Measurements from ENCODE around the gene DSEL.

DNA sequence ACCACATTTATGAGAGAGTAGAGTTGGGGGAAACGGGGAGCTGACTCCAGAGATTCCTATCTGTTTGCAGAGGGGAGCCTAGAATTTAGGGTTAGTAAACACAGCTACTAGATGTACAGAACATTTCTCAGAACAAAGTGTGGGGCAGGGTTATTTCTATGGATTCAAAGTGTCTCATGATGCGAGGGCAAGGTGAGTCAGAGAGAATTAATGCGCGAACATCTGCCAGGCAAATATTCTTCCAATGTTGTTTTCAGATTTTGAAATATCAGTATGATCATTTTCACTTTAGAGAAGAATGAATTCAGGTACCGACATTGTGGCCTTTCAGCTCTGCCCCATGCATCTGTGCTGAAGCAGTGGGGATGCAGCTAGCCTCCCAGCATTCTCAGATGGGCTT is 2.0 kb upstream of the DSEL start:
- TF ChIP-seq, protein P1, sequence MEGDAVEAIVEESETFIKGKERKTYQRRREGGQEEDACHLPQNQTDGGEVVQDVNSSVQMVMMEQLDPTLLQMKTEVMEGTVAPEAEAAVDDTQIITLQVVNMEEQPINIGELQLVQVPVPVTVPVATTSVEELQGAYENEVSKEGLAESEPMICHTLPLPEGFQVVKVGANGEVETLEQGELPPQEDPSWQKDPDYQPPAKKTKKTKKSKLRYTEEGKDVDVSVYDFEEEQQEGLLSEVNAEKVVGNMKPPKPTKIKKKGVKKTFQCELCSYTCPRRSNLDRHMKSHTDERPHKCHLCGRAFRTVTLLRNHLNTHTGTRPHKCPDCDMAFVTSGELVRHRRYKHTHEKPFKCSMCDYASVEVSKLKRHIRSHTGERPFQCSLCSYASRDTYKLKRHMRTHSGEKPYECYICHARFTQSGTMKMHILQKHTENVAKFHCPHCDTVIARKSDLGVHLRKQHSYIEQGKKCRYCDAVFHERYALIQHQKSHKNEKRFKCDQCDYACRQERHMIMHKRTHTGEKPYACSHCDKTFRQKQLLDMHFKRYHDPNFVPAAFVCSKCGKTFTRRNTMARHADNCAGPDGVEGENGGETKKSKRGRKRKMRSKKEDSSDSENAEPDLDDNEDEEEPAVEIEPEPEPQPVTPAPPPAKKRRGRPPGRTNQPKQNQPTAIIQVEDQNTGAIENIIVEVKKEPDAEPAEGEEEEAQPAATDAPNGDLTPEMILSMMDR (IDR thresholded peaks at IDR 0.05): no peak
- TF ChIP-seq POLR2AphosphoS5 (IDR thresholded peaks at IDR 0.05; ENCODE audit: low read depth, low read length): no peak
- TF ChIP-seq, protein P2, sequence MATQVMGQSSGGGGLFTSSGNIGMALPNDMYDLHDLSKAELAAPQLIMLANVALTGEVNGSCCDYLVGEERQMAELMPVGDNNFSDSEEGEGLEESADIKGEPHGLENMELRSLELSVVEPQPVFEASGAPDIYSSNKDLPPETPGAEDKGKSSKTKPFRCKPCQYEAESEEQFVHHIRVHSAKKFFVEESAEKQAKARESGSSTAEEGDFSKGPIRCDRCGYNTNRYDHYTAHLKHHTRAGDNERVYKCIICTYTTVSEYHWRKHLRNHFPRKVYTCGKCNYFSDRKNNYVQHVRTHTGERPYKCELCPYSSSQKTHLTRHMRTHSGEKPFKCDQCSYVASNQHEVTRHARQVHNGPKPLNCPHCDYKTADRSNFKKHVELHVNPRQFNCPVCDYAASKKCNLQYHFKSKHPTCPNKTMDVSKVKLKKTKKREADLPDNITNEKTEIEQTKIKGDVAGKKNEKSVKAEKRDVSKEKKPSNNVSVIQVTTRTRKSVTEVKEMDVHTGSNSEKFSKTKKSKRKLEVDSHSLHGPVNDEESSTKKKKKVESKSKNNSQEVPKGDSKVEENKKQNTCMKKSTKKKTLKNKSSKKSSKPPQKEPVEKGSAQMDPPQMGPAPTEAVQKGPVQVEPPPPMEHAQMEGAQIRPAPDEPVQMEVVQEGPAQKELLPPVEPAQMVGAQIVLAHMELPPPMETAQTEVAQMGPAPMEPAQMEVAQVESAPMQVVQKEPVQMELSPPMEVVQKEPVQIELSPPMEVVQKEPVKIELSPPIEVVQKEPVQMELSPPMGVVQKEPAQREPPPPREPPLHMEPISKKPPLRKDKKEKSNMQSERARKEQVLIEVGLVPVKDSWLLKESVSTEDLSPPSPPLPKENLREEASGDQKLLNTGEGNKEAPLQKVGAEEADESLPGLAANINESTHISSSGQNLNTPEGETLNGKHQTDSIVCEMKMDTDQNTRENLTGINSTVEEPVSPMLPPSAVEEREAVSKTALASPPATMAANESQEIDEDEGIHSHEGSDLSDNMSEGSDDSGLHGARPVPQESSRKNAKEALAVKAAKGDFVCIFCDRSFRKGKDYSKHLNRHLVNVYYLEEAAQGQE (IDR thresholded peaks at IDR 0.05; ENCODE audit: insufficient read depth in 1 of 2, low read depth in 2 of 2, low read length in 1 of 2): no peak
- TF ChIP-seq TCF7L2 (IDR thresholded peaks at IDR 0.05; ENCODE audit: low read depth, low read length): no peak

Data from Panc1 (cell line).